ENCODE results near the gene DNAH3. TPM values are rescaled to one million over a fixed set of nuclear protein-coding genes. Genes with fewer than 3 reads are reported as not detected.

The DNAH3 gene
- total RNA-seq, 2 experiments from 2014 or later: not detected

- ChIA-PET POLR2A (interaction anchor here (1.4 kb wide), 1 partner anchor 27 kb away, joined by 5 read pairs; no protein-coding TSS in a partner anchor), CTCF (no interaction called here)
- Mint-ChIP-seq H3K36me3 (ENCODE audit: low read depth) (peaks cover 28% of the 10 kb centered on the region), H3K4me3 (peak overlapping the region; percentile 83), H3K27ac (peak overlapping the region; percentile 94), H3K27me3 (no peaks in the 10 kb centered on the region), H3K4me1 (peaks cover 63% of the 10 kb centered on the region), H3K9me3 (ENCODE audit: low read depth) (no peaks in the 10 kb centered on the region)
- peak; percentile 32 for DNase-seq
- intact Hi-C loops (cut with DNase I, micrococcal nuclease): loop anchor here (2.0 to 10.0 kb wide), 6 partner anchors 43 to 1184 kb away; partner anchors contain the start of genes IQCK (in 1 of the 2), KNOP1 (in 1 of the 2) and UQCRC2 (in 1 of the 2)
- ATAC-seq: no peak
Observed at GRCh38 chr16:20901436-20902112, 249.1 kb downstream of the DNAH3 start.

- Mint-ChIP-seq H3K4me1 (peaks cover 62% of the 10 kb centered on the region), H3K36me3 (ENCODE audit: low read depth) (peaks cover 24% of the 10 kb centered on the region), H3K4me3 (peak overlapping the region; percentile 83), H3K27ac (peak overlapping the region; percentile 94), H3K9me3 (ENCODE audit: low read depth) (no peaks in the 10 kb centered on the region), H3K27me3 (no peaks in the 10 kb centered on the region)
- ATAC-seq (peak; percentile 5), DNase-seq (no peak)
- intact Hi-C loops (cut with DNase I, micrococcal nuclease): loop anchor here (2.0 to 10.0 kb wide), 6 partner anchors 44 to 1184 kb away; partner anchors contain the start of genes IQCK (in 1 of the 2), KNOP1 (in 1 of the 2) and UQCRC2 (in 1 of the 2)
- ChIA-PET POLR2A (interaction anchor here (1.4 kb wide), 1 partner anchor 26 kb away, joined by 5 read pairs; no protein-coding TSS in a partner anchor), CTCF (interaction anchor here (0.5 to 1.6 kb wide), 2 partner anchors 17 to 256 kb away, joined by 3 to 4 read pairs; no protein-coding TSS in a partner anchor)
Observed at GRCh38 chr16:20901068-20901435, 249.6 kb downstream of the DNAH3 start.

- H3K27me3 Mint-ChIP-seq: no peaks in the 10 kb centered on the region
- peaks cover 60% of the 10 kb centered on the region for H3K4me1 Mint-ChIP-seq
- H3K36me3 Mint-ChIP-seq (ENCODE audit: low read depth): peaks cover 24% of the 10 kb centered on the region
- H3K9me3 Mint-ChIP-seq (ENCODE audit: low read depth): no peaks in the 10 kb centered on the region
- peak within 1 kb of the TSS; percentile 94 for H3K27ac Mint-ChIP-seq
- intact Hi-C loops (cut with DNase I, micrococcal nuclease): loop anchor here (1.0 to 10.0 kb wide), 16 partner anchors 10 to 1474 kb away; partner anchors contain the start of genes CDR2 (in 1 of the 2), ERI2 (in 1 of the 2), IQCK (in 1 of the 2) and KNOP1 (in 1 of the 2)
- ChIA-PET CTCF (interaction anchor here (0.5 to 1.6 kb wide), 4 partner anchors 17 to 256 kb away, joined by 3 to 6 read pairs (median 4); no protein-coding TSS in a partner anchor), POLR2A (interaction anchor here (0.7 to 1.4 kb wide), 4 partner anchors 10 to 1290 kb away, joined by 3 to 5 read pairs (median 4); no protein-coding TSS in a partner anchor)
- peak within 1 kb of the TSS; percentile 83 for H3K4me3 Mint-ChIP-seq
- peak; percentile 95 for DNase-seq
- ATAC-seq: peak; percentile 86
Observed at GRCh38 chr16:20900299-20901067, 250.2 kb downstream of the DNAH3 start, which contains the start of the genes DCUN1D3 and LYRM1. Gene DCUN1D3, minus strand, starts transcription at chr16:20900358. Its CDS starts 37,820 bp downstream, at chr16:20862538. Gene LYRM1, plus strand, starts transcription at chr16:20900771. Its CDS starts 14,785 bp downstream, at chr16:20915556.

GRCh38 chr16:20899477-20900298, 251.0 kb downstream of the DNAH3 start:
- intact Hi-C loops (cut with DNase I, micrococcal nuclease): loop anchor here (1.0 to 10.0 kb wide), 17 partner anchors 11 to 1475 kb away; partner anchors contain the start of genes CCP110 (in 1 of the 2), CDR2 (in 1 of the 2), ERI2 (in 1 of the 2) and GDE1 (in 1 of the 2)
- ChIA-PET CTCF (interaction anchor here (0.6 to 1.6 kb wide), 5 partner anchors 10 to 33 kb away, joined by 3 to 6 read pairs (median 4); no protein-coding TSS in a partner anchor), POLR2A (interaction anchor here (0.7 to 1.5 kb wide), 4 partner anchors 11 to 1291 kb away, joined by 3 to 4 read pairs (median 4); no protein-coding TSS in a partner anchor)
- Mint-ChIP-seq H3K4me1 (peaks cover 55% of the 10 kb centered on the region), H3K9me3 (ENCODE audit: low read depth) (no peaks in the 10 kb centered on the region), H3K27me3 (no peaks in the 10 kb centered on the region), H3K36me3 (ENCODE audit: low read depth) (peaks cover 28% of the 10 kb centered on the region), H3K4me3 (peak overlapping the region; percentile 83), H3K27ac (peak overlapping the region; percentile 94)
- peak; percentile 3 for ATAC-seq
- DNase-seq: no peak

- CTCF ChIA-PET: interaction anchor here (0.6 to 1.3 kb wide), 3 partner anchors 9 to 288 kb away, joined by 3 to 6 read pairs (median 3); no protein-coding TSS in a partner anchor
- Mint-ChIP-seq H3K4me3 (peak overlapping the region; percentile 83), H3K4me1 (peaks cover 49% of the 10 kb centered on the region), H3K9me3 (ENCODE audit: low read depth) (no peaks in the 10 kb centered on the region), H3K36me3 (ENCODE audit: low read depth) (peaks cover 28% of the 10 kb centered on the region), H3K27me3 (no peaks in the 10 kb centered on the region), H3K27ac (peak overlapping the region; percentile 81)
- POLR2A ChIA-PET: interaction anchor here (1.5 kb wide), 1 partner anchor 12 kb away, joined by 4 read pairs; no protein-coding TSS in a partner anchor
- intact Hi-C loops (cut with DNase I, micrococcal nuclease): loop anchor here in 1 of 2 experiments (2.0 kb wide), 1 partner anchor 1376 kb away; the partner anchor contains the start of genes CCP110 and GDE1
- no peak for DNase-seq
- no peak for ATAC-seq
Observed at GRCh38 chr16:20899071-20899470, 251.6 kb downstream of the DNAH3 start.

GRCh38 chr16:20897922-20898321, 252.7 kb downstream of the DNAH3 start:
- Mint-ChIP-seq H3K27me3 (no peaks in the 10 kb centered on the region), H3K4me1 (peaks cover 38% of the 10 kb centered on the region), H3K36me3 (ENCODE audit: low read depth) (peaks cover 27% of the 10 kb centered on the region), H3K4me3 (no peak overlapping the region), H3K27ac (peak overlapping the region; percentile 18), H3K9me3 (ENCODE audit: low read depth) (no peaks in the 10 kb centered on the region)
- ChIA-PET CTCF (interaction anchor here (0.8 to 1.7 kb wide), 2 partner anchors 24 to 43 kb away, joined by 3 to 5 read pairs; no protein-coding TSS in a partner anchor), POLR2A (interaction anchor here (1.5 kb wide), 1 partner anchor 13 kb away, joined by 4 read pairs; no protein-coding TSS in a partner anchor)
- no peak for ATAC-seq
- intact Hi-C loops (cut with DNase I, micrococcal nuclease): loop anchor here in 1 of 2 experiments (2.0 kb wide), 1 partner anchor 1375 kb away; the partner anchor contains the start of genes CCP110 and GDE1
- DNase-seq: no peak

GRCh38 chr16:20897253-20897897, 253.3 kb downstream of the DNAH3 start:
- ChIA-PET POLR2A (no interaction called here), CTCF (interaction anchor here (0.8 to 1.7 kb wide), 2 partner anchors 23 to 42 kb away, joined by 3 to 5 read pairs; no protein-coding TSS in a partner anchor)
- H3K27me3 Mint-ChIP-seq: no peaks in the 10 kb centered on the region
- no peak overlapping the region for H3K4me3 Mint-ChIP-seq
- peak overlapping the region; percentile 18 for H3K27ac Mint-ChIP-seq
- H3K36me3 Mint-ChIP-seq (ENCODE audit: low read depth): peaks cover 27% of the 10 kb centered on the region
- H3K4me1 Mint-ChIP-seq: peaks cover 34% of the 10 kb centered on the region
- DNase-seq: no peak
- ATAC-seq: no peak
- intact Hi-C loops (cut with DNase I, micrococcal nuclease): no loop called here
- no peaks in the 10 kb centered on the region for H3K9me3 Mint-ChIP-seq (ENCODE audit: low read depth)

GRCh38 chr16:20894388-20894787, 256.3 kb downstream of the DNAH3 start:
- Mint-ChIP-seq H3K4me3 (no peak overlapping the region), H3K4me1 (peaks cover 21% of the 10 kb centered on the region), H3K27ac (no peak overlapping the region), H3K36me3 (ENCODE audit: low read depth) (peaks cover 15% of the 10 kb centered on the region), H3K27me3 (no peaks in the 10 kb centered on the region), H3K9me3 (ENCODE audit: low read depth) (no peaks in the 10 kb centered on the region)
- POLR2A ChIA-PET: no interaction called here
- ATAC-seq (no peak), DNase-seq (no peak)
- intact Hi-C loops (cut with DNase I, micrococcal nuclease): no loop called here
- CTCF ChIA-PET: interaction anchor here (0.9 to 1.6 kb wide), 2 partner anchors 20 to 50 kb away, joined by 3 to 4 read pairs; no protein-coding TSS in a partner anchor

- Mint-ChIP-seq H3K27ac (no peak overlapping the region), H3K9me3 (ENCODE audit: low read depth) (no peaks in the 10 kb centered on the region), H3K4me3 (no peak overlapping the region), H3K36me3 (ENCODE audit: low read depth) (peaks cover 11% of the 10 kb centered on the region), H3K4me1 (peaks cover 18% of the 10 kb centered on the region), H3K27me3 (no peaks in the 10 kb centered on the region)
- intact Hi-C loops (cut with DNase I, micrococcal nuclease): no loop called here
- DNase-seq: no peak
- no peak for ATAC-seq
- POLR2A ChIA-PET: no interaction called here
- CTCF ChIA-PET: interaction anchor here (1.3 to 1.6 kb wide), 2 partner anchors 9 to 39 kb away, joined by 4 to 6 read pairs; no protein-coding TSS in a partner anchor
Observed at GRCh38 chr16:20889625-20890275, 260.9 kb downstream of the DNAH3 start.

Data from activated CD4-positive, alpha-beta T cell treated with anti-CD3 and anti-CD28 coated beads for 36 hours (primary cell).